H1 (cell line): ENCODE results near the gene FARS2. TPM values are rescaled to one million over a fixed set of nuclear protein-coding genes. Genes with fewer than 3 reads are reported as not detected.

Source experiments
- CTCF ChIA-PET: fragments of 300-600 bp; sonication (Branson Sonifier 250); formaldehyde crosslinking; loops from one replicate; lab custom pipeline; 2021; ENCODE audit not compliant: partially characterized antibody; lab: Charles Lee
- POLR2A ChIA-PET: fragments of 300-600 bp; sonication (Branson Sonifier 250); formaldehyde crosslinking; loops from one replicate; lab custom pipeline; 2021; ENCODE audit warnings: inconsistent platforms; ENCODE audit not compliant: partially characterized antibody; lab: Charles Lee
- DNase-seq, 2 experiments: peaks; one replicate each; pipeline versions ENCODE4 v3.0.0 to v3.0.0-alpha.2; 2010 to 2022; ENCODE audit warnings: low spot score in 2 of 2, low read depth in 1 of 2, mixed read lengths in 1 of 2
- FAIRE-seq: peaks from 2 replicates; lab custom pipeline; 2011; peaks lifted over from hg19 to GRCh38; lab: Jason Lieb, UNC
- H2AFZ ChIP-seq: 2 replicates; pipeline ENCODE4 v1.8.1; 2012; ENCODE audit warnings: low read length, inconsistent platforms
- H2AK5ac ChIP-seq: 2 replicates; pipeline ENCODE4 v1.6.1; 2013; ENCODE audit warnings: low read depth, low read length
- H2BK120ac ChIP-seq: replicated peaks from 2 replicates; pipeline ENCODE3; 2013; ENCODE audit warnings: low read depth, low read length, inconsistent platforms
- H2BK12ac ChIP-seq: 2 replicates; pipeline ENCODE4 v1.6.1; 2013; ENCODE audit warnings: low read depth, low read length
- H2BK15ac ChIP-seq: 2 replicates; pipeline ENCODE4 v1.6.1; 2013; ENCODE audit warnings: low read length
- H2BK20ac ChIP-seq: 2 replicates; pipeline ENCODE4 v1.6.1; 2013; ENCODE audit warnings: low read length
- H2BK5ac ChIP-seq: 2 replicates; pipeline ENCODE4 v1.6.1; 2013; ENCODE audit warnings: low read depth, low read length
- H3K14ac ChIP-seq: 2 replicates; pipeline ENCODE4 v1.6.1; 2013; ENCODE audit warnings: inconsistent platforms; ENCODE audit not compliant: insufficient read length
- H3K18ac ChIP-seq: 2 replicates; pipeline ENCODE4 v1.6.1; 2013; ENCODE audit warnings: low read length; ENCODE audit errors: extremely low read depth
- H3K23ac ChIP-seq: 2 replicates; pipeline ENCODE4 v1.6.1; 2013; ENCODE audit warnings: inconsistent platforms; ENCODE audit not compliant: insufficient read length
- H3K23me2 ChIP-seq: 2 replicates; pipeline ENCODE4 v1.6.1; 2013; ENCODE audit warnings: low read depth, low read length
- H3K27ac ChIP-seq: 2 replicates; pipeline ENCODE4 v1.6.1; 2011; ENCODE audit warnings: low read depth, low read length, inconsistent platforms
- H3K27me3 ChIP-seq, 4 experiments: replicated peaks in 1 of 4; 1 replicate in 1 of 4; 2 replicates in 3 of 4; pipeline versions ENCODE4 v1.6.1 to v1.8.1; 2011 to 2013; ENCODE audit warnings: low read length in 3 of 4, mild to moderate bottlenecking in 3 of 4, inconsistent platforms in 2 of 4, mixed read lengths in 2 of 4, moderate library complexity in 1 of 4; ENCODE audit not compliant: control insufficient read depth in 3 of 4, insufficient read depth in 3 of 4; ENCODE audit errors: extremely low read depth in 1 of 4
- H3K36me3 ChIP-seq, 4 experiments: 2 replicates each; pipeline versions ENCODE4 v1.6.1 to v1.8.1; 2011 to 2013; ENCODE audit warnings: mild to moderate bottlenecking in 4 of 4, low read length in 3 of 4, moderate library complexity in 2 of 4, control low read depth in 1 of 4, inconsistent platforms in 1 of 4; ENCODE audit not compliant: insufficient read depth in 4 of 4, control insufficient read depth in 2 of 4
- H3K4ac ChIP-seq: replicated peaks from 2 replicates; pipeline ENCODE3; 2013; ENCODE audit warnings: low read length, low read depth, mixed read lengths, inconsistent platforms; ENCODE audit not compliant: insufficient read length
- H3K4me1 ChIP-seq, 4 experiments: replicated peaks in 1 of 4; 1 replicate in 1 of 4; 2 replicates in 3 of 4; pipeline versions ENCODE4 v1.6.1 to v1.8.1; 2011 to 2013; ENCODE audit warnings: low read length in 3 of 4, inconsistent platforms in 2 of 4, mixed read lengths in 1 of 4; ENCODE audit not compliant: insufficient read depth in 4 of 4, control insufficient read depth in 3 of 4
- H3K4me2 ChIP-seq, 2 experiments: 2 replicates each; pipeline versions ENCODE4 v1.6.1 to v1.8.1; 2011 to 2013; ENCODE audit warnings: low read depth in 2 of 2, low read length in 2 of 2, control low read depth in 1 of 2, inconsistent platforms in 1 of 2, mild to moderate bottlenecking in 1 of 2; ENCODE audit not compliant: insufficient read depth in 1 of 2
- H3K4me3 ChIP-seq, 4 experiments: fragments of 200-600, 300-600 bp in 1 of 4; sonication (generic), shearing (Covaris generic), sonication (Bioruptor Twin) in 1 of 4; 2 replicates each; pipeline versions ENCODE4 v1.5.1 to v1.8.1; 2011 to 2016; ENCODE audit warnings: low read length in 4 of 4, low read depth in 3 of 4, control low read depth in 2 of 4, inconsistent platforms in 2 of 4, mild to moderate bottlenecking in 2 of 4, mixed read lengths in 1 of 4, moderate library complexity in 1 of 4; ENCODE audit not compliant: insufficient read depth in 2 of 4; ENCODE audit errors: extremely low read depth in 1 of 4
- H3K56ac ChIP-seq: replicated peaks from 2 replicates; pipeline ENCODE3; 2013; ENCODE audit warnings: low read depth, mild to moderate bottlenecking, mixed read lengths, low read length, inconsistent platforms; ENCODE audit not compliant: insufficient read length
- H3K79me1 ChIP-seq: 2 replicates; pipeline ENCODE4 v1.6.1; 2013; ENCODE audit warnings: low read depth, low read length, control low read depth
- H3K79me2 ChIP-seq, 2 experiments: 2 replicates each; pipeline versions ENCODE4 v1.6.1 to v1.8.1; 2012 to 2013; ENCODE audit warnings: low read length in 2 of 2, mild to moderate bottlenecking in 2 of 2, inconsistent platforms in 1 of 2; ENCODE audit not compliant: insufficient read depth in 2 of 2, control insufficient read depth in 1 of 2
- H3K9ac ChIP-seq, 4 experiments: replicated peaks in 1 of 4; 1 replicate in 1 of 4; 2 replicates in 3 of 4; pipeline versions ENCODE4 v1.6.1 to v1.8.1; 2011 to 2013; ENCODE audit warnings: low read depth in 3 of 4, low read length in 3 of 4, control low read depth in 2 of 4, mild to moderate bottlenecking in 2 of 4, moderate library complexity in 2 of 4, inconsistent platforms in 1 of 4; ENCODE audit errors: extremely low read depth in 1 of 4
- H3K9me3 ChIP-seq, 2 experiments: 2 replicates each; pipeline versions ENCODE4 v1.6.1 to v1.8.1; 2012 to 2013; ENCODE audit warnings: mild to moderate bottlenecking in 2 of 2, moderate library complexity in 2 of 2, control low read depth in 1 of 2, inconsistent platforms in 1 of 2, low read depth in 1 of 2, low read length in 1 of 2, mixed read lengths in 1 of 2; ENCODE audit not compliant: insufficient read depth in 2 of 2
- H4K20me1 ChIP-seq, 2 experiments: replicated peaks in 1 of 2; 2 replicates each; pipeline versions ENCODE3 to v1.8.1; 2011 to 2013; ENCODE audit warnings: inconsistent platforms in 2 of 2, low read length in 2 of 2, mild to moderate bottlenecking in 1 of 2; ENCODE audit not compliant: insufficient read depth in 2 of 2, control insufficient read depth in 1 of 2
- H4K5ac ChIP-seq: 2 replicates; pipeline ENCODE4 v1.6.1; 2013; ENCODE audit warnings: low read length, low read depth, mixed read lengths, inconsistent platforms; ENCODE audit not compliant: insufficient read length
- H4K8ac ChIP-seq: 2 replicates; pipeline ENCODE4 v1.8.0; 2013; ENCODE audit warnings: mild to moderate bottlenecking, moderate library complexity, low read length, inconsistent platforms; ENCODE audit not compliant: insufficient read depth; ENCODE audit errors: extremely low read depth
- H4K91ac ChIP-seq: replicated peaks from 2 replicates; pipeline ENCODE3; 2013; ENCODE audit warnings: low read length, mixed read lengths, inconsistent platforms; ENCODE audit not compliant: insufficient read length
- BACH1 ChIP-seq: IDR thresholded peaks from 2 replicates; pipeline ENCODE4 v1.6.1; 2012; ENCODE audit warnings: low read length, improper control_type of control experiment
- BRCA1 ChIP-seq: IDR thresholded peaks from 2 replicates; pipeline ENCODE4 v1.6.1; 2012; ENCODE audit warnings: low read depth, low read length, improper control_type of control experiment
- CBX5 ChIP-seq: fragments of 300-800, 300-1000 bp; sonication (generic); IDR thresholded peaks from 2 replicates; pipeline ENCODE4 v1.7.1; 2016; ENCODE audit warnings: antibody characterized with exemption, low read length, low read depth
- EGR1 ChIP-seq: IDR thresholded peaks from 2 replicates; pipeline ENCODE4 v1.6.1; 2011; ENCODE audit warnings: low read depth, low read length, borderline replicate concordance
- EP300 ChIP-seq, 2 experiments: IDR thresholded peaks; 1 replicate in 1 of 2; 2 replicates in 1 of 2; pipeline ENCODE4 v1.6.1; 2011 to 2012; ENCODE audit warnings: low read depth in 2 of 2, low read length in 2 of 2, mild to moderate bottlenecking in 2 of 2, borderline replicate concordance in 1 of 2, inconsistent platforms in 1 of 2, moderate library complexity in 1 of 2
- JUND ChIP-seq: IDR thresholded peaks from 2 replicates; pipeline ENCODE4 v1.6.1; 2011; ENCODE audit warnings: mild to moderate bottlenecking, improper control_type of control experiment, low read length
- RNF2 ChIP-seq: fragments of 200-900, 300-1000 bp; sonication (generic); IDR thresholded peaks from 2 replicates; pipeline ENCODE4 v1.7.1; 2016; ENCODE audit warnings: borderline replicate concordance, low read depth, mild to moderate bottlenecking, antibody characterized with exemption, low read length; ENCODE audit not compliant: poor library complexity, severe bottlenecking; ENCODE audit errors: missing control alignments
- SRF ChIP-seq: IDR thresholded peaks from 2 replicates; pipeline ENCODE4 v1.6.1; 2011; ENCODE audit warnings: mild to moderate bottlenecking, low read depth, low read length, moderate library complexity
- TAF7 ChIP-seq: optimal IDR thresholded peaks from 2 replicates; pipeline ENCODE3; 2011; ENCODE audit warnings: low read depth, mild to moderate bottlenecking, inconsistent platforms, low read length, moderate library complexity, borderline replicate concordance
- ZNF274 ChIP-seq: IDR thresholded peaks from 2 replicates; pipeline ENCODE4 v1.7.0; 2012; ENCODE audit warnings: low read length, borderline replicate concordance; ENCODE audit errors: extremely low read depth
- WGBS, 2 experiments: shearing (Covaris generic) in 1 of 2; methylation state at CpG; one replicate each; pipeline versions ENCODE4 v1.1.6 to v1.1.7; 2013 to 2015; ENCODE audit warnings: low lambda C conversion rate in 2 of 2, mixed read lengths in 2 of 2, inconsistent platforms in 1 of 2, low coverage in 1 of 2, missing lambda C conversion rate in 1 of 2; ENCODE audit not compliant: insufficient replicate concordance in 2 of 2, insufficient coverage in 1 of 2, insufficient read length in 1 of 2; ENCODE audit errors: extremely low coverage in 1 of 2, missing lambda C conversion rate in 1 of 2; 5-methylcytosine and 5-hydroxymethylcytosine counted together
- polyA plus RNA-seq, 7 experiments: library from polyadenylated mRNA; depleted of rRNA in 3 of 7; stranded (reverse) in 5 of 7; unstranded in 2 of 7; fragments of >200 nt in 5 of 7; fragments of 200-250 nt in 2 of 7; gene quantifications; 1 replicate in 5 of 7; 2 replicates in 1 of 7; 4 replicates in 1 of 7; pipeline versions ENCODE4 v1.2.1 to v1.2.3, GENCODE V29; 2011 to 2013; ENCODE audit warnings: missing spikeins in 2 of 7, mixed read lengths in 2 of 7
- total RNA-seq: library from RNA; stranded (reverse); fragmentation: NEBNext Ultra II Directional; extraction: Animal tissue kit (Norgen Biotek cat#: 25700); gene quantifications from 2 replicates; pipeline ENCODE4 v1.2.1, GENCODE V29; 2021

The FARS2 gene
- total and polyA plus RNA-seq, 2 of the 8 experiments (the other 6 are each of a cell fraction or from before 2014, with no cell fraction given), result 11.7 to 14.4 TPM

DNA sequence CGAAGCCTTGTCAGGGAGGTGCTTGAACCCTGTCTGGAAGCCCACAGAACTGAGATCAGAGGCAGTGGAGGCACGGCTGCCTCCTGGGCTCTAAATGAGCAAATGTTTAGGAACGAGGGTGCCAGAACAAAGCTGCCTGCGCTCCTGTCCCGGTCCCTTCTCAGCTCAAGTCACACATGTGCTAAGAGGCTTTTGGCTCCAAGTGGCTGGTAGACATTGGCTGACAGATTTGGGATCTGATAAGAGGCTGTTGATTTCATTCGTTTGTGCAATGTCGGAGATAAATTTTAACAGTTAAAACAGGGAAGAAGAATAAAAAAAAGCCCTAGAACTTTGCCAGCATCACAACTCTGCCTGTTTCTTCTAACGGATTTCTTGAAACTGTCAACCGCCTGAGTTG is 553.6 kb downstream of the FARS2 start:
- Histone ChIP-seq H3K27ac (no peak overlapping the region), H3K9ac (no peak overlapping the region), H3K79me2 (no peaks in the 10 kb centered on the region), H3K18ac (no peak overlapping the region), H4K91ac (no peak overlapping the region), H3K36me3 (no peaks in the 10 kb centered on the region), H3K56ac (no peak overlapping the region), H2AFZ (no peak overlapping the region), H3K23ac (no peak overlapping the region), H4K20me1 (no peaks in the 10 kb centered on the region), H2AK5ac (no peak overlapping the region), H2BK15ac (no peak overlapping the region), H3K27me3 (no peaks in the 10 kb centered on the region), H3K79me1 (no peaks in the 10 kb centered on the region), H3K4me3 (no peak overlapping the region), H2BK5ac (no peak overlapping the region), H2BK12ac (no peak overlapping the region), H2BK120ac (no peak overlapping the region), H4K8ac (no peak overlapping the region), H4K5ac (no peak overlapping the region), H3K23me2 (no peaks in the 10 kb centered on the region), H3K14ac (no peak overlapping the region), H3K4me1 (no peaks in the 10 kb centered on the region), H3K9me3 (peaks cover 0 to 3% of the 10 kb centered on the region in 2 experiments; a peak in 1 of 4 replicates), H3K4ac (no peak overlapping the region), H3K4me2 (no peak overlapping the region), H2BK20ac (no peak overlapping the region)
- TF ChIP-seq BACH1 (no peak), CBX5 (no peak), BRCA1 (no peak), EP300 (IDR thresholded peaks at IDR 0.05; ENCODE audit: borderline replicate concordance in 1 of 2, low read depth in 2 of 2, low read length in 2 of 2) (no peak), ZNF274 (no peak), SRF (no peak), EGR1 (no peak), JUND (no peak), TAF7 (no peak), RNF2 (no peak)
- DNase-seq, result no peak
- no peak for FAIRE-seq
- ChIA-PET CTCF (no interaction called here), POLR2A (no interaction called here)
- WGBS, 2 experiments, result 85% methylated on average over 9 of the region's 9 CpGs; no CpG with 5 or more reads in 1 of the 2 experiments
